ENCODE measurements around the gene COG6.

- no peak for TF ChIP-seq CTCF (IDR thresholded peaks at IDR 0.05)
- no peak for TF ChIP-seq POLR2A (IDR thresholded peaks at IDR 0.05)
Measured at GRCh38 chr13:39663958-39664357, 8.5 kb downstream of the COG6 start.

Measured in prostate gland (tissue), 2 donors.